ENCODE measurements around the gene SPA17.

GRCh38 chr11:124699547-124699946 lies 25.8 kb downstream of the SPA17 start:
- TF ChIP-seq CTCF (conservative IDR thresholded peaks at IDR 0.05; ENCODE audit: low read depth, low read length) (no peak), EZH2 (IDR thresholded peaks at IDR 0.05; ENCODE audit: low read length, unreplicated experiment) (no peak)

All from PC-3 (cell line).